CD14-positive monocyte (primary cell): Measurements from ENCODE around the gene MAD1L1. TPM values are rescaled to one million over a fixed set of nuclear protein-coding genes. Genes with fewer than 3 reads are reported as not detected.
A peak's percentile ranks its signal among the peaks of the same experiment; 100 is the strongest.

Source experiments
- DNase-seq, 3 donors: peaks; one replicate each; pipeline ENCODE4 v3.0.0-alpha.2; 2011 to 2022
- H2AFZ ChIP-seq: 2 replicates; pipeline ENCODE4 v1.6.0; 2012; ENCODE audit warnings: mild to moderate bottlenecking, low read depth, low read length, inconsistent platforms; ENCODE audit not compliant: insufficient read depth, poor library complexity, severe bottlenecking
- H3K27ac ChIP-seq, 2 donors: 1 replicate in 1 of 2; 2 replicates in 1 of 2; pipeline ENCODE4 v1.5.1; 2012 to 2013; ENCODE audit warnings: low read length in 2 of 2, control low read depth in 1 of 2, inconsistent platforms in 1 of 2, low read depth in 1 of 2, mild to moderate bottlenecking in 1 of 2
- H3K27me3 ChIP-seq, 2 donors: one replicate each; pipeline versions ENCODE4 v1.6.0 to v1.6.1; 2011 to 2013; ENCODE audit warnings: low read length in 2 of 2; ENCODE audit not compliant: control insufficient read depth in 2 of 2, insufficient read depth in 2 of 2
- H3K36me3 ChIP-seq, 2 donors: replicated peaks in 1 of 2; 1 replicate in 1 of 2; 2 replicates in 1 of 2; pipeline versions ENCODE4 v1.5.1 to v1.6.1; 2012 to 2013; ENCODE audit warnings: low read length in 2 of 2, control low read depth in 1 of 2, inconsistent platforms in 1 of 2, mild to moderate bottlenecking in 1 of 2; ENCODE audit not compliant: insufficient read depth in 2 of 2, control insufficient read depth in 1 of 2
- H3K4me1 ChIP-seq, 2 donors: 1 replicate in 1 of 2; 2 replicates in 1 of 2; pipeline versions ENCODE4 v1.5.1 to v1.6.1; 2012 to 2013; ENCODE audit warnings: low read length in 2 of 2, control low read depth in 1 of 2, inconsistent platforms in 1 of 2, mild to moderate bottlenecking in 1 of 2, moderate library complexity in 1 of 2; ENCODE audit not compliant: insufficient read depth in 2 of 2, control insufficient read depth in 1 of 2
- H3K4me2 ChIP-seq: replicated peaks from 2 replicates; pipeline ENCODE3; 2012; ENCODE audit warnings: low read length, moderate library complexity, mild to moderate bottlenecking; ENCODE audit not compliant: poor library complexity, severe bottlenecking; ENCODE audit errors: extremely low read depth
- H3K4me3 ChIP-seq, 3 experiments: fragments of 200-600 bp in 1 of 3; sonication (generic) in 1 of 3; replicated peaks in 1 of 3; 1 replicate in 2 of 3; 2 replicates in 1 of 3; pipeline ENCODE4 v1.5.1; 2011 to 2013; ENCODE audit warnings: low read length in 3 of 3, mild to moderate bottlenecking in 3 of 3, control low read depth in 2 of 3, low read depth in 2 of 3, inconsistent platforms in 1 of 3, moderate library complexity in 1 of 3
- H3K79me2 ChIP-seq: 2 replicates; pipeline ENCODE4 v1.6.0; 2012; ENCODE audit warnings: mild to moderate bottlenecking, control low read depth, inconsistent platforms, low read length, moderate library complexity; ENCODE audit not compliant: insufficient read depth
- H3K9ac ChIP-seq: 2 replicates; pipeline ENCODE4 v1.6.0; 2017; ENCODE audit warnings: low read length, mild to moderate bottlenecking; ENCODE audit not compliant: insufficient read depth, poor library complexity, severe bottlenecking
- H3K9me3 ChIP-seq, 2 donors: replicated peaks in 1 of 2; 1 replicate in 1 of 2; 2 replicates in 1 of 2; pipeline versions ENCODE4 v1.5.1 to v1.6.1; 2012 to 2013; ENCODE audit warnings: low read length in 2 of 2, control low read depth in 1 of 2; ENCODE audit not compliant: control insufficient read depth in 1 of 2, insufficient read depth in 1 of 2
- H4K20me1 ChIP-seq: 2 replicates; pipeline ENCODE4 v1.6.0; 2012; ENCODE audit warnings: mild to moderate bottlenecking, low read length, control low read depth, moderate library complexity; ENCODE audit not compliant: insufficient read depth
- H3K27ac Mint-ChIP-seq, 7 donors: one replicate each; pipeline ENCODE4 v1.8.0; 2020; ENCODE audit warnings: mild to moderate bottlenecking in 7 of 7, mixed read lengths in 7 of 7, moderate library complexity in 6 of 7, inconsistent platforms in 2 of 7
- H3K27me3 Mint-ChIP-seq, 3 donors: one replicate each; pipeline ENCODE4 v1.8.0; 2021 to 2022; ENCODE audit warnings: low read depth in 3 of 3, mild to moderate bottlenecking in 3 of 3, mixed read lengths in 3 of 3, moderate library complexity in 3 of 3, inconsistent platforms in 1 of 3
- H3K36me3 Mint-ChIP-seq, 2 donors: one replicate each; pipeline ENCODE4 v1.8.0; 2020; ENCODE audit warnings: mixed read lengths in 2 of 2, inconsistent platforms in 1 of 2, mild to moderate bottlenecking in 1 of 2
- H3K4me1 Mint-ChIP-seq: one replicate; pipeline ENCODE4 v1.8.0; 2020; ENCODE audit warnings: mild to moderate bottlenecking, mixed read lengths
- H3K4me3 Mint-ChIP-seq, 2 donors: one replicate each; pipeline ENCODE4 v1.8.0; 2020; ENCODE audit warnings: mild to moderate bottlenecking in 2 of 2, mixed read lengths in 2 of 2, moderate library complexity in 1 of 2
- H3K9me3 Mint-ChIP-seq, 7 donors: one replicate each; pipeline ENCODE4 v1.8.0; 2020 to 2022; ENCODE audit warnings: mixed read lengths in 7 of 7, mild to moderate bottlenecking in 6 of 7, moderate library complexity in 6 of 7, inconsistent platforms in 2 of 7
- WGBS: methylation state at CpG from one replicate; pipeline ENCODE4 v1.1.5; 2013; ENCODE audit warnings: missing lambda C conversion rate; ENCODE audit not compliant: insufficient coverage; 5-methylcytosine and 5-hydroxymethylcytosine counted together
- intact Hi-C, 2 donors: fragments of 100-400 bp; cut with micrococcal nuclease; formaldehyde crosslinking; loops; one replicate each; pipeline versions ENCODE4 v1.15.0 to v1.15.1; 2023
- polyA plus RNA-seq, 3 donors: library from polyadenylated mRNA; depleted of rRNA in 1 of 3; unstranded in 2 of 3; stranded (reverse) in 1 of 3; fragments of 300-500 nt in 2 of 3; fragments of >200 nt in 1 of 3; fragmentation: Illumina TruSeq in 2 of 3; gene quantifications; 1 replicate in 2 of 3; 2 replicates in 1 of 3; pipeline ENCODE4 v1.2.3, GENCODE V29; 2012 to 2021
- TF ChIP-seq, protein P1 (sequence below): fragments of 200-600 bp; IDR thresholded peaks from one replicate; pipeline ENCODE4 v1.8.0; 2022; ENCODE audit warnings: antibody characterized with exemption, mild to moderate bottlenecking

MAD1L1 gene
- polyA plus RNA-seq, 3 donors: 22.0 to 39.4 (median 33.2) TPM

DNA sequence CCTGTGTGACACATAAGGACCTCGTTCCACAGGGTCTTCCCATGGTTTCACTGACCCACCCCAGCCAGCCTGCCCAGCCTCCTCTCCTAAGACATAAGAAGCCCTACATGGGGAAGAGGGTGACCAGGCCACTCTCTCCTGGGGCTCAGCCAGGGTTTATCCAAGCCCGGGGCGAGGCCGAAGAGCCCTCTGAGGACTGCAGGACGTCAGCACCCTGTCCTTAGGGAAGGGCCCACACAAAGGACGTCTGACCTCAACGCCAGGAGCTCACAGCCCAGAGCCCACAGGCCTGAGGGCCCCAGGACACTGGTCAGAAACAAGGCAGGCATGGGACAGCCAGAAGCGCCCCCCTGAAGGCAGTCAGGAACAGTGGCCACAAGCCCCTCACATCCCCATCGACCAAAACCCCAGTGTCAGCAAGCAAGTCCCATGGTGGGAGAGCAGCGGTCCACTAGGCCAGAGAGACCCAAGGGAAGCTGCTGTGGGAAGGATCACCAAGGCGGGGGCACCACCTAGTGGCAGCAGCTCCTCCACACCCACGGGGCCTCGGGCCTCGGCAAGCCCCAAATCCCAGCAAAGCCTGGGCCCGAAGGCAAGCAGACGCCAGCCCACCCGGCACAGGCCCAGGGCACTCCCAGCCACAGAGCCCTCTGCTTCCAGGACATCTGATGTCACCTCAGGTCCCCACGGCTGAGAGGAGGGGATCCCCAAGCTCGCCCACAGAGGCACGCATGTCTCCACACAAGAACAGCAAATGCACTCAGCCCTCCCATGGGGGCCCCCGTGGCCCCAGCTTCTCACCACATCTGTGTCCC is 23.4 kb downstream of the MAD1L1 start:
- WGBS: 84% methylated on average over 18 of the region's 21 CpGs
- Mint-ChIP-seq H3K36me3 (peaks cover 82 to 93% of the 10 kb centered on the region in 2 donors), H3K9me3 (peaks cover 0 to 7% (median 2%) of the 10 kb centered on the region in 7 donors), H3K27ac (peak overlapping the region in 5 of 7 donors; percentile 7 to 70 (median 29)), H3K27me3 (no peaks in the 10 kb centered on the region), H3K4me3 (no peak overlapping the region), H3K4me1 (peaks cover under 1% of the 10 kb centered on the region)
- Histone ChIP-seq H2AFZ (no peak overlapping the region), H3K79me2 (no peaks in the 10 kb centered on the region), H3K4me1 (no peaks in the 10 kb centered on the region), H3K9me3 (no peaks in the 10 kb centered on the region), H4K20me1 (peaks cover 3% of the 10 kb centered on the region), H3K27me3 (no peaks in the 10 kb centered on the region), H3K27ac (no peak overlapping the region), H3K4me2 (no peak overlapping the region), H3K4me3 (no peak overlapping the region), H3K36me3 (peaks cover 64 to 85% of the 10 kb centered on the region in 2 donors), H3K9ac (no peak overlapping the region)
- DNase-seq: no peak
- intact Hi-C loops: no loop called here
- TF ChIP-seq, protein P1, sequence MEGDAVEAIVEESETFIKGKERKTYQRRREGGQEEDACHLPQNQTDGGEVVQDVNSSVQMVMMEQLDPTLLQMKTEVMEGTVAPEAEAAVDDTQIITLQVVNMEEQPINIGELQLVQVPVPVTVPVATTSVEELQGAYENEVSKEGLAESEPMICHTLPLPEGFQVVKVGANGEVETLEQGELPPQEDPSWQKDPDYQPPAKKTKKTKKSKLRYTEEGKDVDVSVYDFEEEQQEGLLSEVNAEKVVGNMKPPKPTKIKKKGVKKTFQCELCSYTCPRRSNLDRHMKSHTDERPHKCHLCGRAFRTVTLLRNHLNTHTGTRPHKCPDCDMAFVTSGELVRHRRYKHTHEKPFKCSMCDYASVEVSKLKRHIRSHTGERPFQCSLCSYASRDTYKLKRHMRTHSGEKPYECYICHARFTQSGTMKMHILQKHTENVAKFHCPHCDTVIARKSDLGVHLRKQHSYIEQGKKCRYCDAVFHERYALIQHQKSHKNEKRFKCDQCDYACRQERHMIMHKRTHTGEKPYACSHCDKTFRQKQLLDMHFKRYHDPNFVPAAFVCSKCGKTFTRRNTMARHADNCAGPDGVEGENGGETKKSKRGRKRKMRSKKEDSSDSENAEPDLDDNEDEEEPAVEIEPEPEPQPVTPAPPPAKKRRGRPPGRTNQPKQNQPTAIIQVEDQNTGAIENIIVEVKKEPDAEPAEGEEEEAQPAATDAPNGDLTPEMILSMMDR: peak; percentile 43

- H3K36me3 ChIP-seq: peaks cover 57 to 79% of the 10 kb centered on the region in 2 donors
- peaks cover 80 to 92% of the 10 kb centered on the region in 2 donors for H3K36me3 Mint-ChIP-seq
Measured at GRCh38 chr7:2208712-2209111, 24.0 kb downstream of the MAD1L1 start.

More at GRCh38 chr7:2208712-2209111, 24.0 kb downstream of the MAD1L1 start:
- H3K27ac ChIP-seq: no peak overlapping the region
- Mint-ChIP-seq H3K4me1 (peaks cover 7% of the 10 kb centered on the region), H3K27ac (peak overlapping the region in 5 of 7 donors; percentile 0 to 67 (median 29)), H3K9me3 (peaks cover 0 to 7% (median 2%) of the 10 kb centered on the region in 7 donors), H3K27me3 (no peaks in the 10 kb centered on the region), H3K4me3 (no peak overlapping the region)
- H3K4me2 ChIP-seq: no peak overlapping the region
- peaks cover 0 to 4% of the 10 kb centered on the region in 2 donors for H3K4me1 ChIP-seq
- no peak overlapping the region for H3K9ac ChIP-seq
- H3K9me3 ChIP-seq: no peaks in the 10 kb centered on the region
- no peaks in the 10 kb centered on the region for H3K79me2 ChIP-seq
- H3K4me3 ChIP-seq: no peak overlapping the region
- H2AFZ ChIP-seq: no peak overlapping the region
- TF ChIP-seq, protein P1: no peak
- 97% methylated on average over 13 of the region's 16 CpGs for WGBS
- intact Hi-C loops: no loop called here
- peaks cover 3% of the 10 kb centered on the region for H4K20me1 ChIP-seq
- DNase-seq: no peak
- no peaks in the 10 kb centered on the region for H3K27me3 ChIP-seq
